HG02884 (cell line): ENCODE data around the gene FFAR2.
"Not testable (repeated sequence)": the region's sequence is repeated elsewhere in the genome, so short reads cannot be mapped to it uniquely, and the experiment has no call there.

Experiments used
- ATAC-seq: cut with Tn5 transposase; IDR thresholded peaks from one replicate; pipeline ENCODE4 v1.9.1; 2021; ENCODE audit warnings: mild to moderate bottlenecking, moderate library complexity; ENCODE audit not compliant: unreplicated experiment

Gene FFAR2

DNA sequence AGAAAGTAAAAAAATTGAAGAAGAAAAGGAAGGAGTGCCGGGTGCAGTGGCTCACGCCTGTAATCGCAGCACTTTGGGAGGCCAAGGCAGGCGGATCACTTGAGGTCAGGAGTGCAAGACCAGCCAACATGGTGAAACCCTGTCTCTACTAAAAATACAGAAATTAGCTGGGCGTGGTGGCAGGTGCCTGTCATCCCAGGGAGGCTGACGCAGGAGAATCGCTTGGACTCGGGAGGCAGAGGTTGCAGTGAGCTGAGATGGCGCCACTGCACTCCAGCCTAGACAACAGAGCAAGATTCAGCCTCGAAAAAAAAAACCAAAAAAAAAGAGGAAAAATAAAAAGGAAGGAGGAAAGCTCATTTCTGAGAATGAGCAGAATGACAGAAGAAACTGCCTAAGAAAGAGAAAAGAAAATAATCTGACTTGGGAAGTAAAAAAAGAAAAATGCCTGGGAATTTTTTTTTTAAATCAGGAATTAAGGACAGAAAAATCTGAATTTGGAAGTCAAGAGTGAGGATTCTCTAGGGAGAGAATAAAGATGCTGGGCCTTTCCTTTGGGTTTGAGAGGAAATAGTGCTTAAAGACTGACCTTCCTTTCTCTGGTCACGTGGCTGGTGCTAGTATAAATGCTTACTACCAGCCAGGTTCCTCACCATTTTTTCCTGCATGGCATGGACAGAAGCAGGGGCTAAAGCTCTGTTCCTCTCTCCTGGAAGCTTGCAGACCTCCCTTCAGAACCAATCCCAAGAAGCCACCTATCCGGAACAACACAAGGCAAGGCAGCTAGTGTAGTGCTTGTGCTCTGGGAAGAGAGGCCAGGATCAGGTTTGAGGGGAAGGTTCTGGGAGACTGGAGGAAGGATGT, at the start of gene FFAR2:
Gene FFAR2 (plus strand): TSS at position 652 of the 864 bp plus-strand sequence. CDS start 1,458 bp downstream, outside the sequence.
- no peak for ATAC-seq

DNA sequence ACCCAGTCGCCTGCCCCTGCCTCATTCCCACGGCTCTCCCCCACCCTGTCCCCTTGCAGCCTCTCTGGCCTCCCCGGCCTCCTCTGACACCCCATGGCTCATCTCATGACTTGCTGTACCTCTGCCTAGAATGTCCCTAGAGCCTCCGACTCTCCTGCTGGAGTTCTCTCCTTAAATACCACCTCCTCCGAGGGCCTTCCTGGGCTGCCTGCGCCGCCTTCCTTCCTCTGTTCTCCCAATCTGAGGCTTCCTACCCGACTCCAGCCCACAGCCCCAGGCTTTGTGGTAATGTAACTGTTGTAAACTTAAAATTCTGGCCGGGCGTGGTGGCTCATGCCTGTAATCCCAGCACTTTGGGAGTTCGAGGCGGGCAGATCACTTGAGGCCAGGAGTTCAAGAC, 49.5 kb upstream of the FFAR2 start:
- ATAC-seq = no peak

DNA sequence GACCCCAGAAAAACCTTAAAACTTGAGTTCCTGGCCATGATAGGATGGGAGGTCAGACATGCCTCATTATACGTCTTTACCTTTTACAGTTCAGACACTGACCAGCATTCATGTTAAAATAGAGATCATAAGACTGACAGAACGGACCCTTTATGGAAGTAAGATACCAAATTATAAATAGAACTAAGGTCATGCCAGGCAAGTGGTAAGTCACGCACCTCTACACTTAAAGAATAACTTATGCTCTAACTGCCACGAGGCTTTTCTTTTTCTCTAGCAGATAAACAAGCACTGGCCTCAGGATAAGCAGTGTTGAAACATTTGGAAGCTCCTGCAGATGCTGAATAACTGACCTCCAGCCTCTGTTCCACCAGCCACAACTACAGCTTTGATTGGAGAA, 48.8 kb upstream of the FFAR2 start:
- no peak for ATAC-seq

DNA sequence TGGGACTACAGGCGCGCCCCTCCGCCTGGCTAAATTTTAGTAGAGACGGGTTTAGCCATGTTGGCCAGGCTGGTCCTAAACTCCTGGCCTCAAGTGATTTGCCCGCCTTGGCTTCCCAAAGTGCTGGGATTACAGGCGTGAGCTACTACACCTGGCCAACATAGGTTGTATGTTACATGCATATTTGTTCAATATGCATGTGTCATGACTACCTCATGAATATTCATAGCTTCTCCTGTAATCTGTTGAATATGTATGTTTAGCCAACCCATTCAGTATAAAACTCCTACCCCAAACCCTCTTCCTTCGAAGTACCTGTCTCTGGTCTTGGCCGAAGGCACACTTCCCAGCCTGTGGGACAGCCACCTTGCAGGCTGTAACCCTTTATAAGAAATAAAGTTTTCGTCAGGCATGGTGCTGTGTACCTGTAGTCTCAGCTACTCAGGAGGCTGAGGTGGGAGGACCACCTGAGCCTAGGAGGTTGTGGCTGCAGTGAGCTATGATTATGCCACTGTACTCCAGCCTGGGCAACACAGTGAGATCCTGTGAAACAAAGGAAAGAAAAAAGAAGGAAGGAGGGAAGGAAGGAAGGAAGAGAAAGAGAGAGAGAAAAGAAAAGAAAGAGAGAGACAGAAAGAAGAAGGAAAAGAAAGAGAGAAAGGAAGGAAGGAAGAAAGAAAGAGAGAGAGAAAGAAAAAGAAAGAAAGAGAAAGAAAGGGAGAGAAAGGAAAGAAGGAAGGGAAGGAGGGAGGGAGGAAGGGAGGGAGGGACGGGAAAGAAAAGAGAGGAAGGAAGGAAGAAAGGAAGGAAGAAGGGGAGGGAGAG, 47.9 kb upstream of the FFAR2 start:
- no peak for ATAC-seq

DNA sequence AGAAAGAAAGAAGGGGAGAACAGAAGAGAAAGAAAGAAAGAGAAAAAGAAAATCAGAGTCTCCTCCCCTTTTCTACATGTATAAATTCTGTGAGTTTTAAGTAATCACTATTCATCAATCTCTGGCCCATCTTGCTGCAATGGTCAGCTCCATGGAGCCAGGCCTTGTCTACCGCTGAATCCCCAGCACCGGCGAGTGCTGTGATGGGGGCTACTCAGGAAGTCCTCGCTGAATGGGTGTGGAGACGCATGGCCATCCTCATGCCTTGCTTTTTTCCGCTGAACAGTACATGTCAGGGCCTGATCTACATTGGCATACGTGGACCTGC, 47.3 kb upstream of the FFAR2 start:
- ATAC-seq = no peak

DNA sequence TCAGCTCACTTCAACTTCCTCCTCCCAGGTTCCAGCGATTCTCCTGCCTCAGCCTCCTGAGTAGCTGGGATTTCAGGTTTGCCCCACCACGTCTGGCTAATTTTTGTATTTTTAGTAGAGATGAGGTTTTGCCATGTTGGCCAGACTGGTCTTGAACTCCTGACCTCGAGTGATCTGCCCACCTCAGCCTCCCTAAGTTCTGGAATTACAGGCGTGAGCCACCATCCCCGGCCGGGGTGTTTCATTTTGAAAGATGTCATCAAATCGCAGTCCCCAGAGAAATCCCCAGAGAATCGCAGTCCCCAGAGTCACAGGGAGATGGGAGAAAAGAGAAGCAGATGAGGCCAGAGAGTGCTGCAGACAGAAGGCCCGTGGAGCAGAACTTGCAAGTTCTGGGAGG, 46.6 kb upstream of the FFAR2 start:
- ATAC-seq = not testable (repeated sequence)

DNA sequence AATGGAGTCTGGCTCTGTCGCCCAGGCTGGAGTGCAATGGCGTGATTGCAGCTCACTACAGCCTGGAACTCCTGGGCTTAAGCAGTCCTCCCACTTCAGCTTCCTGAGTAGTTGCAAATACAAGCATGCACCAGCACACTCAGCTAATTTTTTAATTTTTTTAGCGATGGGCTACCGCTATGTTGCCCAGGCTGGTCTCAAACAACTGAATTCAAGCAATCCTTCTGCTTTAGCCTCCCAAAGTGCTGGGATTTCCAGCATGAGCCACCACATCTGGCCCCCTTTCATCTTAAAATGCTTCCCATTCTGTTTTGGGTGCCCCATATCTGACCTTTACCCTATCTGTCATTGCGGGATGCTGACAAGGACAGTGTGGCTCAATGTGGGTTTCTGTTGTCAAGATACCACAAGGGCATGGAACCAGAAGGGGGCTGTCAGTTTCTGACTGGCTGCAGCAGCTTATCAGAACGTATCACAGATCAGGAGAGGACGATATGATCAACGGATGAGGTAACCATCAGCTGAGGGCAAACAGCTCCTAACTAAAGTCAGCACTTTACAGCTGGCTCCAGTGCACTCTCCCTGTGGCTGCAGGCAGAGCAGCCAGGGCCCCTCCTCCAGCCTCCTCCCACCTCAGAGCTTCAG, 44.8 kb upstream of the FFAR2 start:
- ATAC-seq = no peak

DNA sequence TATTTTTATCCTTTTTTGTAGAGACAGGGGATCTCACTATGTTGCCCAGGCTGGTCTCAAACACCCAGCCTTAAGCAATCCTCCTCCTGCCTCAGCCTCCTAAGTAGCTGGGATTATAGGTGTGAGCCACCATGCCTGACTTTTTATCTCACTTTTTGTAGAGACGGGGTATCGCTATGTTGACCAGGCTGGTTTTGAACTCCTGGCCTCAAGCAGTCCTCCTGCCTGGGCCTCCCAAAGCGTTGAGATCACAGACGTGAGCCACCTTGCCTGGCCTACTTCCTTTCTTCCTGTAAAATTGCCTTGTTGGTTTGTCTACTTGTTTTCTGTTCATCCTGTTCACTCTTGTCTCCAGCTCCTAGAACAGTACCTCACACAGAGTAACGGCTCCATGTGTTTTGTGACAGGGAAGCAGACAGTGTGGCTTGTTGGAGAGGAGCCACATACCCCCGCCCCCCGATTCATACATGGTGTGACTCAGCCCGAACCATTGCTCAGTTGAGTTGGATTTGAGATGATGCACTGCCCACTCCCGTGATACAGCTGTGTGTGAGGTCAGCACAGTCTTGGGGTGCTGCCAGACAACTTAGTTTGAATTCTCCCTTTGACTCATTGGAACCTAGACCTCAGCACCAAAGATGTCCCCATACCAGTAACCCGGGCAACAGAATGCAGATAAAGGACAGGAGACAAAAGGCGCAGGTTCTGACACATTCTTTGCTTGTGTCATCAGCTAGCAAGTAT, 43.0 kb upstream of the FFAR2 start:
- ATAC-seq = peak; percentile 66

DNA sequence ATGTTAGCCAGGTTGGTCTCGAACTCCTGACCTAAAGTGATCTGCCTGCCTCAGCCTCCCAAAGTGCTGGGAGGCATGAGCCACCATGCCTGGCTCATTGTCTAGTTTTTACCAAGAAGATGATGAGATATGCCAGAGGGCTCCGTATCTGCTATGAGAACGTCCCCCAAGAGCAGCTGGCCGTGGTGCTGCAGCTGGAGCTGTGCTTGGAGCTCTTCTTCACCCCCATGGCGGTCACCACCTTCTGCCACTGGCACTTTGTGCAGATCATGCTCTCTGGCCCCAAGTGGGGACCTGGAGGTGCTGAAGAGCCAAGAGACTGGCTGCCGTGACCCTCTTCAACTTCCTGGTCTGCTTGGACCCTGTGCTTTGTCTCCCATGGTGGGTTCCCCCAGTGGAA, 40.4 kb upstream of the FFAR2 start:
- no peak for ATAC-seq

DNA sequence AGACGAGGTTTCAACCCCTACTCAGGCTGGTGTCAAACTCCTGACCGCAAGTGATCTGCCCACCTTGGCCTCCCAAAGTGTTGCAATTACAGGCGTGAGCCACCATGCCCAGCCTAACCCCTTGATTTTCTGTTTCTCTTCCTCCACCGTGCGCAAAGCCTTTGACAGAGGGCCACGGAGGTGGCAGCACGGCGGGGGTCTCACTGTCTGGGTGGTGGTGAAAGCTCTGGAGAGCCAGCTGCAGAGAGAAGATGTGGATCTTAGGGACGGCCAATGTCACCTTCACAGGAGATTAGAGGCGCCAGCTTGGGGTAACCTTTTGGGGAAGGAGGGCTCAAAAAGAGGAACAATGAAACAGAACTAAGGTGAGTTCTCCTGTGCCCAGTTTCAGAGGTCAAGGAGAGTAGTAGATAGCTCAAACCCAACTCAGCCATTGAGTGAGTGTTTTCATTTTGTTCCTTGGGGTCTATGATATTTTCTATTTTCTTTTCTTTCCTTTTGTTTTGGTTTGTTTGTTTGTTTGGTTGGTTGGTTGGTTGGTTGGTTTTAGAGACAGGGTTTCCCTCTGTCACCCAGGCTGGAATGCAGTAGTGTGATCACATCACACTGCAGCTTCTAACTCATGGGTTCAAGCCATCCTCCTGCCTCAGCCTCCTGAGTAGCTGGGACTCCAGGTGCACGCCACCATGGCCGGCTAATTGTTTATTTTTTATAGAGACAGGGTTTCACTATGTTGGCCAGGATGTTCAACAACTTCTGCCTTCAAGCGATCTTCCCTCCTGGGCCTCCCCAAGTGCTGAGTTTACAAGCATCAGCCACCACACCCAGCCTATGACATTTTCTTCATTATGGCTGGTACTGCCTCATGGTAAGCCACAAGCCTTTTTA, 39.5 kb upstream of the FFAR2 start:
- no peak for ATAC-seq

DNA sequence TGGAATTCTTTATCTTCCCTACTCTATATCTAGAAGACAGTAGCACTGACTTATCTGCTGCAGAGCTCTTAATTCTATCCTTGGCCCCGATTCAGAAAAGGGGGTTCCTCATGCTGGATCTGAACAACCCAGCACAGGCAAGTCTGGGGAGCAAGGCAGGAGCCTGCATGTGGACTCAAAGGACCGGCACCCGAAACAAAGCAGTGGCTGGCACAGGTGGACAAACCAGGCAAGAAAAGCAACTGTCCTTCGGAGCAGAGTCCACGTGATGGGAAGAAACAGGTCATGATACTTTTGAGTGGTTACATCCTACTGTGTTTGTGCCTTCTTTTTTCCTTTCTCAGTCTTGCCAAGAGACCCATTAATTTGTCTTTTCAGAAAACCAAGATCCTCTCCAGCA, 38.9 kb upstream of the FFAR2 start:
- no peak for ATAC-seq

DNA sequence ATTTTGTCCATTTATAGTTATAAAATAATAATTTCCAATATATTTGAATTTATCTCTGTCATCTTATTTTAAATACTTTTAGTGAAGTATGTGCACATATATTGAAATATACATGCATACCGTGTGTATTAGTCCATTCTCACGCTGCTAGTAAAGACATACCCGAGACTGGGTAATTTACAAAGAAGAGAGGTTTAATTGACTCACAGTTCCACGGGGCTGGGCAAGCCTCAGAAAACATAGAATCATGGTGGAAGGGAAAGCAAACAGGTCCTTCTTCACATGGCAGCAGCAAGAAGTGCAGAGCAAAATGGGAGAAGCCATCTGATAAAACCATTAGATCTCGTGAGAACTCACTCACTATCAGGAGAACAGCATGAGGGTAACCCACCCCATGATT, 37.6 kb upstream of the FFAR2 start:
- ATAC-seq = no peak

DNA sequence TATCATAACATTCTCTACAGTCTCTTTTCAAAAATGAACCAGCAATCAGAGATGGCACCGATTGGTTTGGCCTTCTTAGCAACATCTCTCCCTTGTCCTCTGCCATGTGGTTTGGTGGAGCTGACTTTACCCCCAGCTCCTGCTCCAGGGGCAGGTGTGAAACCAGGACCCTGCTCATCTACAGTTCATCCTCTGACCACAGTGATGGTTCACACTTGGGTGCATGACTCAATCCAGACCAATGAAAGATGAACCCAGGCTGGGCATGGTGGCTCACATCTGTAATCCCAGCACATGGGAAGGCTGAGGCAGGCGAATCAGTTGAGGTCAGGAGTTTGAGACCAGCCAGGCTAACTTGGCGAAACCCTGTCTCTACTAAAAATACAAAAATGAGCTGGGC, 33.6 kb upstream of the FFAR2 start:
- no peak for ATAC-seq

DNA sequence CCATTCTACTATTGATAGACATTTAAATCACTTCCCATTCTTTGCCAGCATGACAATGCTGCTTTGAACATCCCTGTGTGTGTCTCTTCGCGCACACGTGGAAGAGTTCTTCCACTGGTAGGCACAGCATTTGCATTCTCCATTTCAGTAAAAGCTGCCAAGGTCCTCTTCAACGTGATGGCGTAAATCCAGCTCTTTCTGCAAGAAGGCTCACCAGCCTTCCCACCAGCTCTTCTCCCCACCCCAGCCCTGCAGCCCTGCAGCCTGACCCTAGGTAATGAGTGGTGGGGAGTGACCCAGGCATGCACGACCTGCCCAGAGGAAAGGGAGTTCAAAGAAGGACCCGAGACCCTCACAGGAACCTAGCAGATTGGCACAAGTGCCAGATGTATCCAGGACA, 31.7 kb upstream of the FFAR2 start:
- no peak for ATAC-seq

DNA sequence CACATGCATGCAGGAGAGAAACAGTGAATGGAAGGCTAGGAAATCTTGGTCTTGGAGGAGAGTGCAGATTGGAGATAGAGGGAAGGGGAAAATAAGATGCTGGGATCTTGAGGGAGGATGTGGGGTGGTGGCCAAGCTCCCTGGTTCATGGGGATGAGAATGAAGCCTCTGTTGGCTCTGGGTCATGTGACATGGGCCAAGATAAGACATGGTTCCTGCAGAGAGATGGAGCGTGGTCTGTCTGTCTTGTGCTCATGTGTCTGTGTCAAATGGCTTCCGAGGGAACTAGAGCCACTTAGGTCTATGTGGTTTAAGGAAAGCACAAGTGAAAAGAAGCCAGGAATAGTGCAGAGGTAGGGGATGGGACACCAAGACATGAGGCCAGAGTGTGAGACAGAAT, 30.8 kb upstream of the FFAR2 start:
- ATAC-seq = no peak

DNA sequence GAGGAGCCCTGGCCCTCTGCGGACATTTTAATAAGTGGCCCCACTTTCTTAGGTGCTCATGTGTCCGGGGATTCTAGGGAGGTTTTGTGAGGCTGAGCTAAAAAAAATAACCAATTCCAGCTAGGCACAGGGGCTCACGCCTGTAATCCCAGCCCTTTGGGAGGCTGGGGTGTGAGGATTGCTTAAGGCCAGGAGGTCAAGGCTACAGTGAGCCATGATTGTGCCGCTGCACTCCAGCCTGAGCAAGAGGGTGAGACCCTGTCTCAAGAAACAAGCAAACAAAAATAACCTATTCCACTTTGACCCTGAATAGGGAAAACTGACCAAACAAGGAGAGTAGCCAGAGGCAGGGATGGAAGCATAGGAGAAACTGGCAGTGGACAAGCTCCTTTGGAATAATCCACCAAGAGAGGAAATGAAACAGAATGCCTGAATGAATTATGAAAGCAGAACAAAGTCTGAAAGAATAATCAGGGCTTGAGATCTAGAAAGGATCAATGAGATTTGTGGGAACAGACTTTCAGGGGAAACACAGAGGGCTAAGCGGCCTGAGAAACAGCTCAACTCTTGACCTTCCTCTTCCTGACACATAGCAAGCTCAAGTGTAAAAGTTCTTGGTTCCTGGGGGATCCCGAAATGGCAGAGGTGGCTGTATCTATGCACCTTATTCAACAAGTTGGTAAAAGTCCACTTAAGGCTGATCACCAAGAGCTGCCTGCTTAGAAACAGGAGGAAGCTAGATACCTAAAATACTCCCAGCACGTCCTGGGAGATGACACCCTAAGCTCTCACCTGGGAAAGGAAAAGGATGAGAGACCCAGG, 30.1 kb upstream of the FFAR2 start:
- ATAC-seq = no peak

DNA sequence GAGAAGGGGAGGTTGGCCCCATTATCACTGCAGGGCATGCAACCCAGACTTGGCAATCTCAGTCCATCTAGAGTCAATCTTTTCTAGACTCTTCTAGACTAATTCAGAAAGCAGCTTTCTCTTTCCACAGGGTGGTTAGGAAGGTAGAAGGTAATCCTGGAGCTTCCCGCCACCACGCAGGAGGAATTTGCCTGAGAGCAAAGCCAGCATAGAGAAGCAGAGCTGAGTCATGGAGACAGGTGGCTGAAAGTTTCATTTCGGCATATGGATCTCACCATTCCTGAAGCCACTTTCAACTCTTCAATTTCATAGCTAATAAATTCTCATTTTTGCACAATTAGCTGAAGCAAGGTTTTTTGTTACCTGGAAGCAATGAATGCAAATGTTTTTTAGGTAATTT, 29.0 kb upstream of the FFAR2 start:
- no peak for ATAC-seq

DNA sequence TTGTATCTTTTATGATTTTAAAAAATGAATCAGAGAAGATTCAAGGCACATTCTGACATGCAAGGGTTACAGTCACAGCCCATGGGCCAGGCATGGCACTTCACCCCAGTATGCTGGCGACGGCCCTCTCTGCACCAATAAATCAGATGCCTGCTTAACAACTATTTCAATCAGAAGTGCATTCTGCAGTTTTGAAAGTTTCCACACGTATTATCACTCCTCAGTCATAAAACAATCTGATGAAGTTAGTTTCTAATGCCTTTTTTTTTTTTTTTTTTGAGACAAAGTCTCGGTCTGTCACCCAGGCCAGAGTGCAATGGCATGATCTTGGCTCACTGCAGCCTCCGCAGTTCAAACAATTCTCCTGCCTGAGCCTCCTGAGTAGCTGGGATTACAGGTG, 28.3 kb upstream of the FFAR2 start:
- ATAC-seq = no peak

DNA sequence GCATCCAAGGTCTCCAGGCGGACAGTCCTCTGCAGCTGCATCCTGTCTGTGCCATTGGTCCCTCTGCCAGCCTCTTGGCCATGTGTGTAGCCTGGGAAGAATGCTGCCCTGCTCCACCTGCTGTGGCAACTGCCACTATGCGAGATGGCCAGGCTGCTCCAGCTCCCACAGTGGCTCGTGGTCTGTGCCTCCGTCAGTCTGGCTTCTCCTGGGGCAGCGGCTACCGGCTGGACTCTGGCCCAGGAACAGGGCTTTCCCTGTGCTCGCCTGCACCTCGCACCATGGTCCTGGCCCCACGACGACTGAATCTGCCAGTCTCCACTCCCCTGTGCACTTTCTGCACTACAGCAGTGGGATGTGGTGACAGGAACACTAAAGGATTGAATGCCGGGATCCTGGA, 26.7 kb upstream of the FFAR2 start:
- ATAC-seq = no peak
